NCI-H2171 (cell line): ENCODE data around the gene ADCYAP1R1.

ENCODE experiments used
- DNase-seq: peaks from one replicate; lab custom pipeline; 2025; lab: John Stamatoyannopoulos, UW

ADCYAP1R1 gene

GRCh38 chr7:31051598-31052486 is at the start of gene ADCYAP1R1:
Gene ADCYAP1R1, plus strand, starts transcription at chr7:31052308. Its CDS starts 10,957 bp downstream, at chr7:31063265.
- peak; percentile 46 for DNase-seq

- no peak for DNase-seq
Observed at GRCh38 chr7:31003097-31003496, 49.0 kb upstream of the ADCYAP1R1 start.

- no peak for DNase-seq
Observed at GRCh38 chr7:31003721-31004120, 48.4 kb upstream of the ADCYAP1R1 start.

GRCh38 chr7:31004393-31004792 is 47.7 kb upstream of the ADCYAP1R1 start:
- DNase-seq = no peak

GRCh38 chr7:31006857-31007256 is 45.3 kb upstream of the ADCYAP1R1 start:
- no peak for DNase-seq

- no peak for DNase-seq
Observed at GRCh38 chr7:31007634-31008033, 44.5 kb upstream of the ADCYAP1R1 start.

- DNase-seq = peak; percentile 77
Observed at GRCh38 chr7:31014826-31015225, 37.3 kb upstream of the ADCYAP1R1 start.

- DNase-seq = no peak
Observed at GRCh38 chr7:31017032-31017675, 35.0 kb upstream of the ADCYAP1R1 start.

GRCh38 chr7:31017721-31018120 is 34.4 kb upstream of the ADCYAP1R1 start:
- DNase-seq = no peak

- DNase-seq = no peak
Observed at GRCh38 chr7:31019509-31019908, 32.6 kb upstream of the ADCYAP1R1 start.

- no peak for DNase-seq
Observed at GRCh38 chr7:31020161-31020560, 31.9 kb upstream of the ADCYAP1R1 start.

- peak; percentile 70 for DNase-seq
Observed at GRCh38 chr7:31020652-31021051, 31.5 kb upstream of the ADCYAP1R1 start.

GRCh38 chr7:31022117-31022516 is 30.0 kb upstream of the ADCYAP1R1 start:
- no peak for DNase-seq

- DNase-seq = no peak
Observed at GRCh38 chr7:31022726-31023125, 29.4 kb upstream of the ADCYAP1R1 start.

- DNase-seq = no peak
Observed at GRCh38 chr7:31023877-31024276, 28.2 kb upstream of the ADCYAP1R1 start.

GRCh38 chr7:31027161-31027965 is 24.7 kb upstream of the ADCYAP1R1 start:
- peak; percentile 78 for DNase-seq

- DNase-seq = no peak
Observed at GRCh38 chr7:31028006-31028405, 24.1 kb upstream of the ADCYAP1R1 start.

GRCh38 chr7:31028417-31028992 is 23.6 kb upstream of the ADCYAP1R1 start:
- DNase-seq = peak; percentile 88

- DNase-seq = peak; percentile 27
Observed at GRCh38 chr7:31029251-31030042, 22.7 kb upstream of the ADCYAP1R1 start.

- DNase-seq = no peak
Observed at GRCh38 chr7:31033674-31034300, 18.3 kb upstream of the ADCYAP1R1 start.

GRCh38 chr7:31036924-31037323 is 15.2 kb upstream of the ADCYAP1R1 start:
- no peak for DNase-seq
